ENCODE results near the gene HIGD1B.

The HIGD1B gene

GRCh38 chr17:44830359-44831288, 17.1 kb upstream of the HIGD1B start:
- no peak for TF ChIP-seq CTCF (IDR thresholded peaks at IDR 0.05; ENCODE audit: low read depth, low read length)
- no peak for DNase-seq (ENCODE audit: extremely low read depth, low read depth)

GRCh38 chr17:44831371-44831770, 16.3 kb upstream of the HIGD1B start:
- TF ChIP-seq CTCF (IDR thresholded peaks at IDR 0.05; ENCODE audit: low read depth, low read length) = no peak
- no peak for DNase-seq (ENCODE audit: extremely low read depth, low read depth)

- TF ChIP-seq CTCF (IDR thresholded peaks at IDR 0.05; ENCODE audit: low read depth, low read length) = no peak
Measured at GRCh38 chr17:44832805-44833204, 14.9 kb upstream of the HIGD1B start.

GRCh38 chr17:44837196-44837595, 10.5 kb upstream of the HIGD1B start:
- no peak for TF ChIP-seq CTCF (IDR thresholded peaks at IDR 0.05; ENCODE audit: low read depth, low read length)
- DNase-seq (ENCODE audit: extremely low read depth, low read depth) = no peak

More at GRCh38 chr17:44832805-44833204, 14.9 kb upstream of the HIGD1B start:
- DNase-seq (ENCODE audit: extremely low read depth, low read depth) = no peak

GRCh38 chr17:44840274-44840673, 7.4 kb upstream of the HIGD1B start:
- TF ChIP-seq CTCF (IDR thresholded peaks at IDR 0.05; ENCODE audit: low read depth, low read length) = no peak
- DNase-seq (ENCODE audit: extremely low read depth, low read depth) = no peak

GRCh38 chr17:44840936-44841335, 6.7 kb upstream of the HIGD1B start:
- DNase-seq (ENCODE audit: extremely low read depth, low read depth) = no peak
- TF ChIP-seq CTCF (IDR thresholded peaks at IDR 0.05; ENCODE audit: low read depth, low read length) = no peak

GRCh38 chr17:44842748-44843147, 4.9 kb upstream of the HIGD1B start:
- DNase-seq (ENCODE audit: extremely low read depth, low read depth) = no peak
- TF ChIP-seq CTCF (IDR thresholded peaks at IDR 0.05; ENCODE audit: low read depth, low read length) = no peak
